Calu3 (cell line): ENCODE measurements around the gene UBE2E3. TPM values are rescaled to one million over a fixed set of nuclear protein-coding genes. Genes with fewer than 3 reads are reported as not detected.

Source experiments
- BruUV-seq: library from RNA; stranded (reverse); fragments of 400-500 nt; replicated peaks from 2 replicates; lab custom pipeline; 2021; lab: Mats Ljungman, UMichigan
- CTCF ChIA-PET: fragments of 300-600 bp; sonication (Branson Sonifier 250); formaldehyde crosslinking; loops from one replicate; lab custom pipeline; 2022; ENCODE audit warnings: antibody characterized with exemption; lab: Charles Lee
- DNase-seq: peaks from one replicate; pipeline ENCODE4 v3.0.0; 2022
- H3K27ac Mint-ChIP-seq: one replicate; pipeline ENCODE4 v1.8.0; 2022; ENCODE audit warnings: mixed read lengths; ENCODE audit not compliant: unreplicated experiment
- H3K27me3 Mint-ChIP-seq: one replicate; pipeline ENCODE4 v1.8.0; 2022; ENCODE audit warnings: mixed read lengths; ENCODE audit not compliant: unreplicated experiment
- H3K36me3 Mint-ChIP-seq: one replicate; pipeline ENCODE4 v1.8.0; 2022; ENCODE audit warnings: mild to moderate bottlenecking, moderate library complexity, mixed read lengths; ENCODE audit not compliant: insufficient read depth, unreplicated experiment
- H3K4me1 Mint-ChIP-seq: one replicate; pipeline ENCODE4 v1.8.0; 2022; ENCODE audit warnings: mild to moderate bottlenecking, low read depth, mixed read lengths; ENCODE audit not compliant: unreplicated experiment
- H3K4me3 Mint-ChIP-seq: one replicate; pipeline ENCODE4 v1.8.0; 2022; ENCODE audit warnings: mild to moderate bottlenecking, low read depth, moderate library complexity, mixed read lengths; ENCODE audit not compliant: unreplicated experiment
- H3K9me3 Mint-ChIP-seq: one replicate; pipeline ENCODE4 v1.8.0; 2022; ENCODE audit warnings: low read depth, mixed read lengths; ENCODE audit not compliant: unreplicated experiment
- CTCF ChIP-seq: fragments of 200-600 bp; IDR thresholded peaks from one replicate; pipeline ENCODE4 v1.8.0; 2022; ENCODE audit warnings: antibody characterized with exemption; ENCODE audit not compliant: unreplicated experiment
- intact Hi-C: fragments of 100-400 bp; cut with micrococcal nuclease; formaldehyde crosslinking; loops from one replicate; pipeline ENCODE4 v1.10.0; 2022; ENCODE audit not compliant: unreplicated experiment
- total RNA-seq: library from RNA; stranded (reverse); gene quantifications from 2 replicates; pipeline ENCODE4 v1.2.3, GENCODE V29; 2022

Gene UBE2E3
- total RNA-seq, 1 experiment from 2014 or later, result 64.3 TPM

DNA sequence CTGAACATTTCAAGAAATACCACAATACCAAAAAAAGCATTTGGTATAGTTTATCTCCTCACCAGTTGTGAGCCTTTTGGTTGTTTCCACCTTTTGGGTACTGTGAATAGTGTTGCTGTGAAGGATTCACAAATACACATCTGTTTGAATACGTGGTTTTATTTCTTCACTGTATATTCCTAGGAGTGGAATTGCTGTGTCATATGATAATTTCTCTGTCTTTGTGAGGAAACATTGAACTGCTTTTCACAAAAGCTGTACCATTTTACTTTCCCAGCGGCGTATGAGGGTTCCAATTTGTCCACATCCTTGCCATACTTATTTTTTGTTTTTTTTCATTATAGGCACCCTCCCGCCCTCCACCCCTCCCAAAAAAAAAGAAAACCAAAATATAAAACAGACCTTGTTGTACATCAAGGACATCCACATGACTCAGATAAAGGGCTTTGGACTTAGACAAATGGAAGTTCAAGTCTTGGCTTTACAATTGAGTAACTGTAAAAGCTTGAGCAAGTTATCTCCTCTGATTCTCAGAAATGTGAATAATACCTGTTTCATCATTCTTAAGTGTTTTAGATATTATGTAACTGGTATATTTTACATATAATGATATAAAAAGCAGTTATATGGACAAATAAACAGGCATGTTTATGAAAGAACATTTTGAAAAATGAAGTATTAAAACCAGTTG, 19.0 kb downstream of the UBE2E3 start:
- no peak for TF ChIP-seq CTCF
- Mint-ChIP-seq H3K4me1 (peaks cover 13% of the 10 kb centered on the region), H3K36me3 (peaks cover 5% of the 10 kb centered on the region), H3K27ac (no peak overlapping the region), H3K9me3 (no peaks in the 10 kb centered on the region), H3K4me3 (no peak overlapping the region), H3K27me3 (no peaks in the 10 kb centered on the region)
- CTCF ChIA-PET, result no interaction called here
- BruUV-seq, result no TSS peak
- DNase-seq, result no peak
- intact Hi-C loops, result no loop called here

- H3K4me1 Mint-ChIP-seq, result peaks cover 22% of the 10 kb centered on the region
- no peak for DNase-seq
- H3K27ac Mint-ChIP-seq, result no peak overlapping the region
- CTCF ChIA-PET, result no interaction called here
- H3K27me3 Mint-ChIP-seq, result no peaks in the 10 kb centered on the region
- intact Hi-C loops, result no loop called here
- BruUV-seq, result no TSS peak
- no peak overlapping the region for H3K4me3 Mint-ChIP-seq
- no peaks in the 10 kb centered on the region for H3K36me3 Mint-ChIP-seq
- TF ChIP-seq CTCF, result no peak
- no peaks in the 10 kb centered on the region for H3K9me3 Mint-ChIP-seq
Measured at GRCh38 chr2:181004647-181005325, 24.4 kb downstream of the UBE2E3 start.

DNA sequence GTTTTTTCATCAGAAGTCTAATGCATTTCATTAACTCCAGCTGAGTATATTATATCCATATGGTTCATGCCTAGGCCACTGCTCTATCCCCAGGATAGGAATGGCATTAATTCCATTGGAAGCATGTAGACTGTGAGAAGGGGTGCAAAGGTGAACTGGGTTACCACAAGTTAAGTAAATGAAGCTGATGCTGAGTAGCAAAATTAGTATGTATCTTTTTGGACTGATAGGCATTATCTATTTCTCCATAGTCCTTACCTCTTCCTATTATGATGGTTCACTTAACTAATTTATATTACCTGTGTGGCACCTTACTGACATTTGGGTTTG, 24.9 kb downstream of the UBE2E3 start:
- Mint-ChIP-seq H3K4me3 (no peak overlapping the region), H3K36me3 (no peaks in the 10 kb centered on the region), H3K27me3 (no peaks in the 10 kb centered on the region), H3K27ac (no peak overlapping the region), H3K9me3 (no peaks in the 10 kb centered on the region), H3K4me1 (peaks cover 22% of the 10 kb centered on the region)
- TF ChIP-seq CTCF, result no peak
- CTCF ChIA-PET, result no interaction called here
- BruUV-seq, result no TSS peak
- intact Hi-C loops, result no loop called here
- DNase-seq, result no peak

- Mint-ChIP-seq H3K27ac (no peak overlapping the region), H3K36me3 (no peaks in the 10 kb centered on the region), H3K4me1 (peaks cover 20% of the 10 kb centered on the region), H3K4me3 (no peak overlapping the region), H3K9me3 (no peaks in the 10 kb centered on the region), H3K27me3 (no peaks in the 10 kb centered on the region)
- CTCF ChIA-PET, result no interaction called here
- intact Hi-C loops, result no loop called here
- BruUV-seq, result no TSS peak
- no peak for TF ChIP-seq CTCF
- DNase-seq, result no peak
Measured at GRCh38 chr2:181005809-181006208, 25.4 kb downstream of the UBE2E3 start.
